Germinal center (tissue), 1 donor: ENCODE results near the gene BNC2.

Source experiments
- DNase-seq: peaks from one replicate; pipeline ENCODE4 v3.0.0; 2012; ENCODE audit warnings: mixed read lengths, low spot score

The BNC2 gene

DNA sequence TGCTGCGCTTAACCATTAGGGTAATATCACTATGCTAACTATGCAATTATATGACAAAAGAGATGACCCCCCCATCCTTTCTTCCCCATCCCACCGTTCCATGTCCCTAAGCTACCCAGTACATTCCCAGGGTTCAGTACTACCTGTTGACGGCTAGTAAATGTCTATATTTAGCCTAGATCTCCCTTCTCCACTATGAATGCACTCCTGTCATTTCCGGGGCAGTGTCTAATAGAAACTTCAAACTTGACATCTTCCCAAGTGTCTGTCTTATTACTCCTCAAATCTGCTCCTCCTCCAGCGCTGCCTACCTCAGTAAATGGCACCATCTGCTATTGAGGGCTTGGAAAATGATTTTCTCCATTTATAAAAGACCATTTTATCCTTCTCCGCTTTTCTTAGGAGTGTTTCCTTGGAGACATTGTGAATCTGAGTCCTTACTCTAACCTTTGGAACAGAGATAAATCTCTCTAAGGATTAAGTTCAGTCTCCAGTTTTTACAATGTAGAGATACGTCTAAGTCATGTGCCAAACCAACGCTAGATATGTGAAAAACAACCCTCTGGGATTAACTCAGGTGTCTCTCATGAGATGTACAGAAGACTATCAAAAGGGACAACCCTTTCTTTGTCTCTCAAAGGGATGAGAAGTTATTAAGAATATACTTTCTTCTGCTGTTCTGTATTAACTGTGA lies 114.9 kb downstream of the BNC2 start:
- DNase-seq = no peak

DNA sequence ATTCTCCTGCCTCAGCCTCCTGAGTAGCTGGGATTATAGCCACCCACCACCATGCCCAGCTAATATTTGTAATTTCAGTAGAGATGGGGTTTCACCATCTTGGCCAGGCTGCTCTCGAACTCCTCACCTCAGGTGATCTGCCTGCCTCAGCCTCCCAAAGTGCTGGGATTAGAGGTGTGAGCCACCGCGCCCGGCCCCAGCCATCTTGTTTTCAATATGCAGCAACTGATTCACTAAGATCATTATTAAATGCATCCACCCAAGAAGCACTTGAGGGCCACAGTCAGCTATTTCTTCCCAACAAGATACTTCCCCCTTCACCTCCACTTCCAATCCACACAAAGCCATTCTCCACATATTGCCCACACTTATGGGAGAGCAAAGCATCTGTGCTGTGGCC lies 115.8 kb downstream of the BNC2 start:
- no peak for DNase-seq

GRCh38 chr9:16753256-16753655 lies 117.2 kb downstream of the BNC2 start:
- DNase-seq = no peak

DNA sequence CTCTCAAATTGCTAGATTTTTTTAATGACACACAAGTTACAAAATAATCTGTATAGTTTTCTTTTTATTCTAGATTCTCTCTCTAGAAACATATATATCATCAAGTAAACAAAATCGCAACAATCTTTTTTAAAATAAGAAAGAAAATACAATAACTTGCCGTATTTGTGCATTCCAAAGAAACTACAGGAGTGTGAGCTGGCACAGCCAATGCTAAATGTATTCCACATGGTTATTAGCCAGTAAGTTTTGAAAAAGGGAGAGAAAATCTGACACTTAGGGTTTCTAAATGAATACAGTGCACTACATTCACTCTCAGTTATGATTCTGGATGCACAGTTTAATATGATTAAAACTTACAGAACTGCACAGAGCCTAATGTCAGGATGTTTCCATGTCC lies 117.9 kb downstream of the BNC2 start:
- no peak for DNase-seq

DNA sequence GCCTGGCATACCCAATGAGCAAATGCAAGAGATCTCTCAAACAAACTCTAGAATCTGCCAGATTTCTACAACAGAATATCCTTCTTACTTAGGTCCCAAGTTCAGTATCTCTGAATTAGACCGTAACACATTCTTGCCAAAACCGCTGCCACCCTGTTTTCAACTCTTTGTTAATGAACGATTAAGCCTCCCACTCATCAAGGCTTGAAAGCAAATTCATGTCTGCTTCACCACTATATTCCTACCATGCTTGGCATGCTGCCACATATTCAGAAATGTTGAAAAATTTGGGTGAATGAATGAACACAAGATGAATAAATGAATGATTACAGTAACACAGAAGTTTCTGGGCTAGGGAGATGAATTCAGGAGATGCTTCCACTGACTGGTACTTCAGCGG lies 119.9 kb downstream of the BNC2 start:
- DNase-seq = no peak

GRCh38 chr9:16745359-16745758 lies 125.1 kb downstream of the BNC2 start:
- DNase-seq = no peak

DNA sequence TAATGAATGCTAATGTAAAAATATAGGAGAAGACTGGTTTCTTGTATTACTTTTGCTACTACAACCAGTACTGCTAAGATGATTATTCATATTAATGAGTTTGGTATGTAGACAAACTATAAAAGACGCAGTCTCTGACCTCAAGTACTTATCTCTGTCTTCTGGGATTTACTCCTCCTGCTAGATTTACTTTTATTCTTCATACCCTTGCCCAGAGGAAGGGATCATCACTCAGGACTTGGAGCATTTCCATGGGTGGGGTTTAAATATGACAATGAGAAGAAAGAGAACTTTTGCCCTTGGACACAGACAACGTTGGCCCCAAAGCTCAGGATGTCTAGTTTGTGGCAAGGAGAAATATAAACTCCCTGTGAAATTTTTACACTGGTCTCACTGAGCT lies 126.1 kb downstream of the BNC2 start:
- no peak for DNase-seq

DNA sequence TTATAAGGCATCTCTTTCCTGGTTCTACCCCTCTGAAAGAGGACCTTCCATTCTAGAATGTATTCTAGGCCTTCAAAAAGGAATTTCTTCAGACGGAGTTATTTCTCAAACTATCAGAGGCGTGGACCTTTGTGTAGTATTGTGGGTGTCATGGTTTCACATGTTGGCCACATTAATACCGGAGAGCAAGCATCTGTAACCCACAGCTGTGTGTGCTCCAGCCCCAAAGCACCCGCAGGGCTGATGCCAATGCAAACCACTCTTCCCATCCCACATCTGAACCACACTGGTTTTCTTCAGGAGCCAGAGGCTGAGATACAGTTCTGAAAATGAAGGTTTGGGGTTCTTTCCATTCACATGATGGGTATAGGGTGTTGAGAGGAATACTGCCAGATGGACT lies 127.1 kb downstream of the BNC2 start:
- no peak for DNase-seq

- no peak for DNase-seq
These were observed 135.5 kb downstream of the BNC2 start for GRCh38 chr9:16735001-16735400.

- DNase-seq = no peak
These were observed 137.9 kb downstream of the BNC2 start for GRCh38 chr9:16732546-16732945.

DNA sequence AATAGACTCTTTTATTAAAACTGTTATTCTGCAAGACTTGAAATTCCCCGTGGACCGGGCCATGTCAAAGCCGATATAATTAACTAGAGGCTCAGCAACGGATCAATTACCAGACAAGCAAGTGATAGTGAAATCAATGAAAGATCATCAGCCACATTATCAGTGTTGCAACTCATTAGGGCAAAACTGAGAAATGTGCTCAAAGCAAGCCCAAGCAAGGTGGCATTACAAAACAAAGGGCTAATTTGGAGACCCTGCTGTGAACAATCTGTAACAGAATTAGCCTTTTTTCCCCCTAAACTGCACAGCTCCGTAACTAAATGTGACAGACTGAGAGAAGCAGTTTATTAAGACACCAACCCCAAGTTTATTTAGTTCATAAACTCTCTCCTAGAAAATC lies 140.3 kb downstream of the BNC2 start:
- no peak for DNase-seq

- DNase-seq = no peak
These were observed 140.8 kb downstream of the BNC2 start for GRCh38 chr9:16729651-16730050.

- no peak for DNase-seq
These were observed 142.3 kb downstream of the BNC2 start for GRCh38 chr9:16728137-16728508.

- DNase-seq = no peak
These were observed 142.9 kb downstream of the BNC2 start for GRCh38 chr9:16727452-16728136.

- DNase-seq = no peak
These were observed 143.6 kb downstream of the BNC2 start for GRCh38 chr9:16726718-16727451.

DNA sequence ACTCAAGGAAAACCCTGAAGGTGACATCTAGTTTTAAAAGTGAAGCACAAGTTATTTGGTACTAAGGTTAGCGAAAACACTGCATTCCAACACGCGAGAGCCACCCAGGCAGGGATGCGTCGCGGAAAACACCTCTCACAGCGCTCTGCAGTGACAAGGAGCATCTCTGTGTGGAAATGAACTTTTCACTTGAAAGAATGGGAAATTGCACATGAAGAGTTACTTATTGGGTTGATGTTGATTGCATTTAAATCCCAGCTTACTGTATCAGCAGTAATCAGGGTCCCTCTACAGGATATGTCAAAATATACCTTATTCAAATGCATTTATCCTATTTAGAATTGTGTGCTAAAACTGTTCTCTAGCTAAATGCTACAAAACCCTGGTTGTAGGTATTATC lies 144.4 kb downstream of the BNC2 start:
- DNase-seq = no peak

DNA sequence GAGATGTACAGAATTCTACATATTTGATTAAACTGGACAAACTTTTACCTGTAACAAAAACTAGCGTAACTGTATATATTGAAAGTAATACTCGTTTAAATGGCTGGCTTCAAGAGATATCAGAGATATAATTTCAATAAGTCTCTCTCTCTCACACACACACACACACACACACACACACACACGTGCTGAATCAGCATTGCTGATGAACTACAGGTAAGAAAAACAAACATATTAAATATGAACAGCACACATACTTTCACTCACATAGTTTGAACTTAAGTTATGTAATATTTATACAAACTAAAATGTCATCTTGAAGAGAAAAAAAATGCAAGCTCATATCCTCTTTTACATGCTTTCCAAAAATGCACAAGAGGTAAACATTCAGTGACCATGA lies 145.4 kb downstream of the BNC2 start:
- no peak for DNase-seq

- DNase-seq = no peak
These were observed 148.5 kb downstream of the BNC2 start for GRCh38 chr9:16721972-16722371.

DNA sequence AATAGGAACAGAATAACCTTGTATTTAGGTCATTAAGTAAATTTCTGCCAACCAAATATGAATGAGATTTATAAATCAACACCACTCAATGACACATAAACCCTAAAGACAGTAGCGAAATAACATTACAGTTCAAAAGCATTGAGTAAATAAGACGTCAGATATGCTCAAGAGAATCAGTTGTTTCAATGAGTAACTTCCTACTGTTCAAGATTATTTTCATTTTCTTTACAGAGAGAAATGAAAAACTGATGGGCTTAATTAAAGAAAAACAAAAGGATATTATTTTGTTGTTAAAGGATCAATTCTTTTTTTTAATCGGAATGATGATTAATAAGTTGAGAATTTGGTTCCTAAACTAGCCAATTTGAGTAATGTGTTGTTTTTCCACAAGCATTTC lies 150.1 kb downstream of the BNC2 start:
- DNase-seq = no peak

GRCh38 chr9:16719921-16720320 lies 150.5 kb downstream of the BNC2 start:
- no peak for DNase-seq

DNA sequence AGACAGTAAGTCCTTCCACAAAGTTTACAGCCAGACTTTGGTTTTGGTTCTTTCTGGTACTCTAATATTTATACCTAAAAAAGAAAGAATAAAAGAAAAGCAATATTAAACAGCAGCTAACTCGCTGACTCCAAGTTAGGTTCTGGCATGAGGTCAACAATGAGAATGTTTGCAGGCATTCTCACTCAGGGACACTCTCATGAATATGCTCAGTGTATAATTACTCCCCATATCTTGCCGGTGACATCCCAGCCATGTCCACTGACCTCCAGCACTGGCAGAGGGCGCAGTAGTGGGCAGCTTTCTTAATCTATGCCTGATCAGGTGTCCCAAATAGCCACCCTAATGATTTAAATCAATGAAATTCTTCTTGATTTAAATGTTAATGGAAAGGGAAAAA lies 151.5 kb downstream of the BNC2 start:
- no peak for DNase-seq

- no peak for DNase-seq
These were observed 152.2 kb downstream of the BNC2 start for GRCh38 chr9:16718296-16718695.

DNA sequence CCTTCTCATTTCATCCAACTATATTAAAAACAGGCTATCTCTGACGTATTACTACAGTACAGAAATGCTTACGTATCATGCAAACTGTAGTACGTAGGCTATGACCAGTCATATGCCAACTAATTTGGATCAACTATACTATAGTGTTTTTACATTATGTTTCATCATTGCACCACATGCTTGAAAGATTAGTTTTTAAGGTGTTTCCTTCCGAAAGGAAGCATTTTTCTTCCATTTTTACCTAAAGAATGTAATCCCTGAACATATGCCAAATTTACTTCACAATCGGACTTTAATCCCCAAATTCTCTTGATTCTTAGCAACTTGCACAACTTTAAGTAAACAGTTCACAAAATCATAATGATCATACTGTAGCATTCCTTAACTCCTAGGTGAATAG lies 153.9 kb downstream of the BNC2 start:
- no peak for DNase-seq
